ENCODE data around the gene ABHD4. TPM values are rescaled to one million over a fixed set of nuclear protein-coding genes. Genes with fewer than 3 reads are reported as not detected.

ABHD4 gene
- total and polyA plus RNA-seq, 10 of the 15 experiments (the other 5 are each of a cell fraction or from before 2014, with no cell fraction given) = 5.4 to 28.7 (median 10.8) TPM

DNA sequence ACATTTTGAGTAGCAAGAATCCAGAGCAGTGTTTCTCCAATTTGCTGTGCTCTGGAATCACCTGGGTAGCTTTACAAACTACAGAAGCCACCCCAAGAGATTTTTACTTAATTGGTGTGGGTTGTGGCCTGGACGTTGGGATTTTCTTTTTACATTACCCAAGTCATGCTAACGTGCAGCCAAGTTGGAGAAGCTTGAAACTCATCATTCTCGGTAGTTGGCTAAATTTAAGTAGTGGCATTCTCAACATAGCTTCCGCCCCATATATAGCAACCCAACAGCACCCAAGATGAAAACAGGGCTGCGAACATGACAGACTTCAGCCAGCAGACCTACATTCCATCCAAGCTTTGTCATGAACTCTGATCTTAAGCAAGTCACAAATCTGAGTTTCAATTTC, 34.1 kb upstream of the ABHD4 start (continued):
- TF ChIP-seq NR2F1 (conservative IDR thresholded peaks at IDR 0.05) (0 out of 2 replicates have a peak, but pooled peaks have one; percentile 29), TCF7 (IDR thresholded peaks at IDR 0.05; ENCODE audit: borderline replicate concordance) (no peak), LARP7 (IDR thresholded peaks at IDR 0.05) (no peak), RB1 (IDR thresholded peaks at IDR 0.05; ENCODE audit: borderline replicate concordance) (no peak), FOXK2 (IDR thresholded peaks at IDR 0.05) (no peak), MYC (IDR thresholded peaks at IDR 0.05; ENCODE audit: insufficient read depth, insufficient read length, insufficient replicate concordance, low read length, severe bottlenecking) (no peak), TARDBP (IDR thresholded peaks at IDR 0.05; ENCODE audit: borderline replicate concordance) (no peak), RAD21 (IDR thresholded peaks at IDR 0.05; ENCODE audit: insufficient read depth, low read depth, low read length) (no peak), HDGF (IDR thresholded peaks at IDR 0.05) (no peak), ZZZ3 (IDR thresholded peaks at IDR 0.05; ENCODE audit: control insufficient read depth, insufficient read length, low read depth) (no peak), BMI1 (IDR thresholded peaks at IDR 0.05; ENCODE audit: borderline replicate concordance) (no peak), ZNF622 (IDR thresholded peaks at IDR 0.05) (no peak), CREM (IDR thresholded peaks at IDR 0.05; ENCODE audit: low read depth) (peak; percentile 28; the same call in 1 of the 2 replicates), SMAD5 (IDR thresholded peaks at IDR 0.05; ENCODE audit: low read depth) (no peak), TAF1 (IDR thresholded peaks at IDR 0.05; ENCODE audit: borderline replicate concordance, low read depth, low read length) (no peak), KAT2A (conservative IDR thresholded peaks at IDR 0.05; ENCODE audit: control insufficient read depth, low read depth, low read length) (no peak), MYB (IDR thresholded peaks at IDR 0.05; ENCODE audit: borderline replicate concordance, low read depth, low read length) (no peak), CBFB (IDR thresholded peaks at IDR 0.05; ENCODE audit: low read depth) (no peak)
- TF ChIP-seq, protein P1, sequence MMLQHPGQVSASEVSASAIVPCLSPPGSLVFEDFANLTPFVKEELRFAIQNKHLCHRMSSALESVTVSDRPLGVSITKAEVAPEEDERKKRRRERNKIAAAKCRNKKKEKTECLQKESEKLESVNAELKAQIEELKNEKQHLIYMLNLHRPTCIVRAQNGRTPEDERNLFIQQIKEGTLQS (IDR thresholded peaks at IDR 0.05; ENCODE audit: borderline replicate concordance, extremely low read depth, low read depth, low read length) = no peak
- TF ChIP-seq, protein P2, sequence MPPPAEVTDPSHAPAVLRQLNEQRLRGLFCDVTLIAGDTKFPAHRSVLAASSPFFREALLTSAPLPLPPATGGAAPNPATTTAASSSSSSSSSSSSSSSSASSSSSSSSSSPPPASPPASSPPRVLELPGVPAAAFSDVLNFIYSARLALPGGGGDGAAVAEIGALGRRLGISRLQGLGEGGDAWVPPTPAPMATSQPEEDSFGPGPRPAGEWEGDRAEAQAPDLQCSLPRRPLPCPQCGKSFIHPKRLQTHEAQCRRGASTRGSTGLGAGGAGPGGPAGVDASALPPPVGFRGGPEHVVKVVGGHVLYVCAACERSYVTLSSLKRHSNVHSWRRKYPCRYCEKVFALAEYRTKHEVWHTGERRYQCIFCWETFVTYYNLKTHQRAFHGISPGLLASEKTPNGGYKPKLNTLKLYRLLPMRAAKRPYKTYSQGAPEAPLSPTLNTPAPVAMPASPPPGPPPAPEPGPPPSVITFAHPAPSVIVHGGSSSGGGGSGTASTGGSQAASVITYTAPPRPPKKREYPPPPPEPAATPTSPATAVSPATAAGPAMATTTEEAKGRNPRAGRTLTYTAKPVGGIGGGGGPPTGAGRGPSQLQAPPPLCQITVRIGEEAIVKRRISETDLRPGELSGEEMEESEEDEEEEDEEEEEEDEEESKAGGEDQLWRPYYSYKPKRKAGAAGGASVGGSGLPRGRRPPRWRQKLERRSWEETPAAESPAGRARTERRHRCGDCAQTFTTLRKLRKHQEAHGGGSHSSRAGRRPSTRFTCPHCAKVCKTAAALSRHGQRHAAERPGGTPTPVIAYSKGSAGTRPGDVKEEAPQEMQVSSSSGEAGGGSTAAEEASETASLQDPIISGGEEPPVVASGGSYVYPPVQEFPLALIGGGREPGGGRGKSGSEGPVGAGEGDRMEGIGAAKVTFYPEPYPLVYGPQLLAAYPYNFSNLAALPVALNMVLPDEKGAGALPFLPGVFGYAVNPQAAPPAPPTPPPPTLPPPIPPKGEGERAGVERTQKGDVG (CRISPR knock-in tag; IDR thresholded peaks at IDR 0.05) = no peak
- TF ChIP-seq, protein P3, sequence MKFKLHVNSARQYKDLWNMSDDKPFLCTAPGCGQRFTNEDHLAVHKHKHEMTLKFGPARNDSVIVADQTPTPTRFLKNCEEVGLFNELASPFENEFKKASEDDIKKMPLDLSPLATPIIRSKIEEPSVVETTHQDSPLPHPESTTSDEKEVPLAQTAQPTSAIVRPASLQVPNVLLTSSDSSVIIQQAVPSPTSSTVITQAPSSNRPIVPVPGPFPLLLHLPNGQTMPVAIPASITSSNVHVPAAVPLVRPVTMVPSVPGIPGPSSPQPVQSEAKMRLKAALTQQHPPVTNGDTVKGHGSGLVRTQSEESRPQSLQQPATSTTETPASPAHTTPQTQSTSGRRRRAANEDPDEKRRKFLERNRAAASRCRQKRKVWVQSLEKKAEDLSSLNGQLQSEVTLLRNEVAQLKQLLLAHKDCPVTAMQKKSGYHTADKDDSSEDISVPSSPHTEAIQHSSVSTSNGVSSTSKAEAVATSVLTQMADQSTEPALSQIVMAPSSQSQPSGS (IDR thresholded peaks at IDR 0.05; ENCODE audit: low read length) = no peak
- TF ChIP-seq, protein P4, sequence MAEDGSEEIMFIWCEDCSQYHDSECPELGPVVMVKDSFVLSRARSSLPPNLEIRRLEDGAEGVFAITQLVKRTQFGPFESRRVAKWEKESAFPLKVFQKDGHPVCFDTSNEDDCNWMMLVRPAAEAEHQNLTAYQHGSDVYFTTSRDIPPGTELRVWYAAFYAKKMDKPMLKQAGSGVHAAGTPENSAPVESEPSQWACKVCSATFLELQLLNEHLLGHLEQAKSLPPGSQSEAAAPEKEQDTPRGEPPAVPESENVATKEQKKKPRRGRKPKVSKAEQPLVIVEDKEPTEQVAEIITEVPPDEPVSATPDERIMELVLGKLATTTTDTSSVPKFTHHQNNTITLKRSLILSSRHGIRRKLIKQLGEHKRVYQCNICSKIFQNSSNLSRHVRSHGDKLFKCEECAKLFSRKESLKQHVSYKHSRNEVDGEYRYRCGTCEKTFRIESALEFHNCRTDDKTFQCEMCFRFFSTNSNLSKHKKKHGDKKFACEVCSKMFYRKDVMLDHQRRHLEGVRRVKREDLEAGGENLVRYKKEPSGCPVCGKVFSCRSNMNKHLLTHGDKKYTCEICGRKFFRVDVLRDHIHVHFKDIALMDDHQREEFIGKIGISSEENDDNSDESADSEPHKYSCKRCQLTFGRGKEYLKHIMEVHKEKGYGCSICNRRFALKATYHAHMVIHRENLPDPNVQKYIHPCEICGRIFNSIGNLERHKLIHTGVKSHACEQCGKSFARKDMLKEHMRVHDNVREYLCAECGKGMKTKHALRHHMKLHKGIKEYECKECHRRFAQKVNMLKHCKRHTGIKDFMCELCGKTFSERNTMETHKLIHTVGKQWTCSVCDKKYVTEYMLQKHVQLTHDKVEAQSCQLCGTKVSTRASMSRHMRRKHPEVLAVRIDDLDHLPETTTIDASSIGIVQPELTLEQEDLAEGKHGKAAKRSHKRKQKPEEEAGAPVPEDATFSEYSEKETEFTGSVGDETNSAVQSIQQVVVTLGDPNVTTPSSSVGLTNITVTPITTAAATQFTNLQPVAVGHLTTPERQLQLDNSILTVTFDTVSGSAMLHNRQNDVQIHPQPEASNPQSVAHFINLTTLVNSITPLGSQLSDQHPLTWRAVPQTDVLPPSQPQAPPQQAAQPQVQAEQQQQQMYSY (CRISPR knock-in tag; IDR thresholded peaks at IDR 0.05) = no peak
